Uterus (tissue), 4 donors: Measurements from ENCODE around the gene TC2N. TPM values are rescaled to one million over a fixed set of nuclear protein-coding genes. Genes with fewer than 3 reads are reported as not detected.

ENCODE experiments used
- DNase-seq, 2 donors: peaks; one replicate each; pipeline ENCODE4 v3.0.0-alpha.2; 2019 to 2020
- H3K27ac ChIP-seq, 2 donors: fragments of 200-600 bp; sonication (generic); 1 replicate in 1 of 2; 2 replicates in 1 of 2; pipeline ENCODE4 v1.5.1; 2016 to 2018
- H3K27me3 ChIP-seq, 2 donors: fragments of 200-600 bp; sonication (generic); one replicate each; pipeline ENCODE4 v1.5.1; 2018 to 2019; ENCODE audit warnings: control low read depth in 1 of 2
- H3K36me3 ChIP-seq, 2 donors: fragments of 200-600 bp; sonication (generic); one replicate each; pipeline ENCODE4 v1.5.1; 2019; ENCODE audit warnings: control low read depth in 1 of 2
- H3K4me1 ChIP-seq, 2 donors: fragments of 200-600 bp; sonication (generic); one replicate each; pipeline ENCODE4 v1.5.1; 2018 to 2019; ENCODE audit warnings: control low read depth in 1 of 2
- H3K4me3 ChIP-seq, 2 donors: fragments of 200-600 bp; sonication (generic); 1 replicate in 1 of 2; 2 replicates in 1 of 2; pipeline ENCODE4 v1.5.1; 2018 to 2019; ENCODE audit warnings: mild to moderate bottlenecking in 1 of 2
- H3K9me3 ChIP-seq, 2 donors: fragments of 200-600 bp; sonication (generic); one replicate each; pipeline ENCODE4 v1.5.1; 2019; ENCODE audit warnings: control low read depth in 1 of 2
- CTCF ChIP-seq, 4 experiments: fragments of 200-600 bp in 2 of 4; fragments of 450-650 bp in 2 of 4; sonication (generic) in 2 of 4; IDR thresholded peaks; one replicate each; pipeline ENCODE4 v1.5.1; 2016 to 2019; ENCODE audit warnings: antibody characterized with exemption in 4 of 4, mild to moderate bottlenecking in 2 of 4, moderate library complexity in 1 of 4
- POLR2A ChIP-seq, 2 donors: fragments of 450-650 bp; IDR thresholded peaks; one replicate each; pipeline ENCODE4 v1.6.1; 2016; ENCODE audit warnings: antibody characterized with exemption in 2 of 2, mild to moderate bottlenecking in 1 of 2, moderate library complexity in 1 of 2
- intact Hi-C: fragments of 100-400 bp; cut with DNase I; formaldehyde crosslinking; loops from one replicate; pipeline ENCODE4 v1.15.1; 2023; ENCODE audit warnings: low total_unique reads
- total RNA-seq, 4 donors: library from RNA; depleted of rRNA in 3 of 4; stranded (reverse); fragments of >200 nt in 3 of 4; gene quantifications; one replicate each; pipeline versions ENCODE4 v1.1.0 to v1.2.4, GENCODE V29; 2014 to 2023
- donor health status: DM: yes; HTN: yes; CAD: no.

TC2N gene
- total RNA-seq, 4 donors from 2014 or later, result 25.4 to 79.1 (median 36.5) TPM

GRCh38 chr14:91870001-91870400 is 2.7 kb upstream of the TC2N start:
- DNase-seq, result no peak
- Histone ChIP-seq H3K27ac (no peak overlapping the region), H3K9me3 (no peaks in the 10 kb centered on the region), H3K27me3 (no peaks in the 10 kb centered on the region), H3K4me1 (no peaks in the 10 kb centered on the region), H3K4me3 (no peak overlapping the region), H3K36me3 (no peaks in the 10 kb centered on the region)
- intact Hi-C loops, result no loop called here
- no peak for TF ChIP-seq POLR2A (IDR thresholded peaks at IDR 0.05)
- TF ChIP-seq CTCF (IDR thresholded peaks at IDR 0.05), result no peak

- intact Hi-C loops, result no loop called here
- H3K36me3 ChIP-seq, result no peaks in the 10 kb centered on the region
- H3K27ac ChIP-seq, result no peak overlapping the region
- H3K4me3 ChIP-seq, result no peak overlapping the region
- no peak for DNase-seq
- no peak for TF ChIP-seq CTCF (IDR thresholded peaks at IDR 0.05)
- TF ChIP-seq POLR2A (IDR thresholded peaks at IDR 0.05), result no peak
- H3K27me3 ChIP-seq, result no peaks in the 10 kb centered on the region
- no peaks in the 10 kb centered on the region for H3K9me3 ChIP-seq
- H3K4me1 ChIP-seq, result no peaks in the 10 kb centered on the region
Observed at GRCh38 chr14:91869556-91869955, 2.2 kb upstream of the TC2N start.

GRCh38 chr14:91866511-91867295 is 633 bp downstream of the TC2N start:
- no peak overlapping the region for H3K4me3 ChIP-seq
- peak overlapping the region in 1 of 2 donors; percentile 32 for H3K27ac ChIP-seq
- no peaks in the 10 kb centered on the region for H3K36me3 ChIP-seq
- H3K9me3 ChIP-seq, result no peaks in the 10 kb centered on the region
- H3K27me3 ChIP-seq, result no peaks in the 10 kb centered on the region
- DNase-seq, result no peak
- H3K4me1 ChIP-seq, result no peaks in the 10 kb centered on the region
- TF ChIP-seq CTCF (IDR thresholded peaks at IDR 0.05) (no peak), POLR2A (IDR thresholded peaks at IDR 0.05) (no peak)
- intact Hi-C loops, result no loop called here

- TF ChIP-seq CTCF (IDR thresholded peaks at IDR 0.05) (no peak), POLR2A (IDR thresholded peaks at IDR 0.05) (no peak)
- H3K27me3 ChIP-seq, result no peaks in the 10 kb centered on the region
- intact Hi-C loops, result no loop called here
- H3K9me3 ChIP-seq, result no peaks in the 10 kb centered on the region
- peak overlapping the region in 1 of 2 donors; percentile 32 for H3K27ac ChIP-seq
- DNase-seq, result no peak
- no peaks in the 10 kb centered on the region for H3K4me1 ChIP-seq
- no peak overlapping the region for H3K4me3 ChIP-seq
- no peaks in the 10 kb centered on the region for H3K36me3 ChIP-seq
Observed at GRCh38 chr14:91866061-91866460, 1.3 kb downstream of the TC2N start.

- no peaks in the 10 kb centered on the region for H3K36me3 ChIP-seq
- no peaks in the 10 kb centered on the region for H3K9me3 ChIP-seq
- no peak overlapping the region for H3K4me3 ChIP-seq
- no peak overlapping the region for H3K27ac ChIP-seq
- no peak for TF ChIP-seq CTCF (IDR thresholded peaks at IDR 0.05)
- TF ChIP-seq POLR2A (IDR thresholded peaks at IDR 0.05), result no peak
- no peaks in the 10 kb centered on the region for H3K27me3 ChIP-seq
- intact Hi-C loops, result no loop called here
- no peaks in the 10 kb centered on the region for H3K4me1 ChIP-seq
- DNase-seq, result no peak
Observed at GRCh38 chr14:91862417-91862816, 4.9 kb downstream of the TC2N start.
